ENCODE data around the gene CAVIN1.
A peak's percentile ranks its signal among the peaks of the same experiment; 100 is the strongest.
"Not testable (repeated sequence)": the region's sequence is repeated elsewhere in the genome, so short reads cannot be mapped to it uniquely, and the experiment has no call there.

Gene CAVIN1, protein sequence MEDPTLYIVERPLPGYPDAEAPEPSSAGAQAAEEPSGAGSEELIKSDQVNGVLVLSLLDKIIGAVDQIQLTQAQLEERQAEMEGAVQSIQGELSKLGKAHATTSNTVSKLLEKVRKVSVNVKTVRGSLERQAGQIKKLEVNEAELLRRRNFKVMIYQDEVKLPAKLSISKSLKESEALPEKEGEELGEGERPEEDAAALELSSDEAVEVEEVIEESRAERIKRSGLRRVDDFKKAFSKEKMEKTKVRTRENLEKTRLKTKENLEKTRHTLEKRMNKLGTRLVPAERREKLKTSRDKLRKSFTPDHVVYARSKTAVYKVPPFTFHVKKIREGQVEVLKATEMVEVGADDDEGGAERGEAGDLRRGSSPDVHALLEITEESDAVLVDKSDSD

DNA sequence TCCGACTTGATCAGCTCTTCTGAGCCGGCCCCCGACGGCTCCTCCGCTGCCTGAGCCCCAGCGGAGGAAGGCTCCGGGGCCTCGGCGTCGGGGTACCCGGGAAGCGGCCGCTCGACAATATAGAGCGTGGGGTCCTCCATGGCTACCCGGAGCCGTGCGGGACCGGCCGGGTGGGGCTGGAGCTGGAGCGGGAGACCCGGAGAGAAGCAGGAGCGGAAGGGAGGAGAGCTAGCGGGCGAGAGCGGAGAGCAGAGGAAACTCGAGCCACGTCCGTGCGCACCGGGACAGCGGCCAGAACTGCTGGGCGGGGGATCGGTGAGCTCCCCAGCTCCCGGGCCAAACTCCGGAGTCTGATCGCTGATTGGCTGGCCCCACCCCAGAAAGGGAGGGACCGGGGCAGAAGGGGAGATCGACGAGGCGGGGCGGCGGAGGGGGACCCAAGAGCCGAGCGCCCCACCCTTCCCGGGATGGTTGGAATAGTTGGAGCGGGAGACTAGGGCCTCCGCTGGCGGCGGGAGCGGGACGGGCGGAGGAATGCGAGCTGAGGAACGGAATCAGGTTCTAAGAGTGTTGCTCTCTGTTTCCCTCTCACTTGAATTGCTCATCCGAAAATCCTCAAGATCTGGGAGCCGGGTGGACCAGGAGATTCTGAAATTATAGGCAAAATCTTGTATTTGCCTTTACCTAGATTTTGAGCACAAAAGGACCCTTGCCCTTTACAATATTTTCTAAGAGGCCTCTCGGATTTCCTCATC is at the start of gene CAVIN1:
TSS of gene CAVIN1 (minus strand) at position 299 of the 755 bp plus-strand sequence. CDS start at position 140, 159 bp downstream.
- DNase-seq = peak; percentile 99

DNA sequence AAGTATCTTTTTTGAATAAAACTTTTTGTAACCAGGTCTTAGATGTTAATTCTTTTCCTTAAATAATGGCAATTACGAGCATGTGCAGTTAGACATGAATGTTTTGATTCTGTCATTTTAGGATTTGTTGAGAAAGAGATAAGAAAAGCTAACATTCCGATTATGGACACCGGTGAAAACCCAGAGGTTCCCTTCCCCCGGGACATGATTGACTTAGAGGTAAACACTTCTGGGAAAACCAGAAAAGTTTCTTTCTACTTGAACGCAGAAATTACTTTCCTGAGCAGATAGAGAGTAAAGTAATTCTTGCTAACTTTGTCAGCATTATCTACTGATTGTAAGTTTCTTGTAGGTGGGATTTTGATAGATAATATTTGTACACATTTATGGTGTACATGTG is 44.8 kb upstream of the CAVIN1 start:
- no peak for DNase-seq

DNA sequence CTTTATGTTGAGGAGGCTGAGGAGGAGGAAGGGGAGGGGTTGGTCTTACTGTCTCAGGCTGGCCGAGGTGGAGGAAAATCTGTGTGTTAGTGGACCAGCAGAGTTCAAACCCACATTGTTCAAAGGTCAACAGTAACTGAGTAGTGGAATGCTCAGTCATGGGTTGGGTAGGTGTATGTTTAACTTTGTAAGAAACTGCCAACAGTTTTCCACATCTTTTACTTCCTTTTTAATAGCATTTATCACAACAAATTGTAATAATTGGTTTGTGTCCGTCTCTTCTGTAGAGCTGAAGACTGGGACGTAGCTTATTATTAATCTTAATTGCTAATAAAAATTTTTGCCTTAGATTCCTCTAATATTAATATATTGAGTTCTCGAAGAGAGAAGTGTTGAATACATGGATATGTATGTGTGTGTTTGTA is 40.9 kb upstream of the CAVIN1 start:
- DNase-seq = no peak

DNA sequence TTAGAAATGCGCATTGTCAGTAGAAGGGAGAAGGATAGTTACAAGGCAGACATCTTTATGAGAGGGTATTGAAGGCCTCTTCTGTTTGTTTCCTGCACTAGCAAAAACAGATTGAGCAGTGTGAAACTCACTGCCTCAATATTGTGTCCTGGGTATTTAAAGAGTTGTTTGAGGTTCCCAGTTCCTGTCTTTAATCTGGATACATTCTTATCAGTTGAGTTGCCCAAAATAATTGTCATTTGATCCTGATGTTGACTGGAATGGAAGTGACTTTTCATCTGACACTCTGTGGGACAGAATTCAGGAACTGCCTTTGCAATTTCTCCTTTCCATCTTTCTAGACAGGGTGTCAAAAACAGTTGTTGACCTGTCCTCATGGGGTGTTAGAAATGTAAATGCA is 37.3 kb upstream of the CAVIN1 start:
- DNase-seq = no peak

DNA sequence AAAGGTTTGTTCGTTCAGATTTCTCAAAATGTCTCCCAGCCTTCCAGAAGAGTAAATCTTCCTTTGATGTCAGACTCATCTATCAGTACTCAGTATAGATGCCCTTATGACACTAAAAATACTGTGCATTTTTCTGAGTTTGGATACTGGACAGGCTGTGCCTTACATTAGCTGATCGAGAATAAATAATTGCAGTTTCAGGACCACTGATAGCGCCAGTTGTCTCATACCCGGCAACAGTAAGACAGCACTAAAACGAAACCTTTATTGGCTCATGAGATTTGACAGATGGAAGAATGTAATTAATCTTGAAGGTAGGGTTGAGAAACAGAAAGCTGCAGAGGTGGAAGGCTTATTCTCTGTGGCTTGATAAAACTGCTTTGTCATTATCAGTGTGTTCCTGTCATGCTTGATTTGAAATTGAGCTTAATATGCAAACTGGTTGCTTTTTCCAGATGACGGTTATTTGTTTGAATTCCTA is 36.8 kb upstream of the CAVIN1 start:
- DNase-seq = peak; percentile 59

DNA sequence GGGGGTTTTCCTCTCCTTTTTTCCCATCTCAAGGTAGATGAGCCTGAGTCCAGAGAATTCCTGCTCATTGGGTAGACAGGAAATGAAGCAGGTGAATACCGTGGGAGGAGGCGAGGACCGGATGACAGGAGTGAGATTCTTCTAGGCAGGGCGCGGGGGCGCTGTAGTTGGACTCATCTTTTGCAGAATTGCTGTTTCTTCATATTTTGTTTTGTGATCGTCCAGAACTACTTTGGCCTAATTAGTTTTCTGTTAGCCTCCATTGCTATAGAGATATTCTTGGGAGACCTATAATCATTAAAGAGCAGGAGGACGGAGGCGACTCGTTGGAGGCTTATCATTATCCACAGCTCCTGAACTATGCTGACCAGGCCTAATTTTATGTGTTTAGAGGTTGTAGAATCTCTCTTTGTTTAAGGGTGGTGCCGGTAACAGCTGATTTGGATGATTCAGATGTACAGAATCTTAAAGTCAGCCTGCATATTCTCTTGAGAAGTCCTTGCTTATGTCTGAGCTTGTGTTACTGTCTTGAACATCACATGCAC is 36.3 kb upstream of the CAVIN1 start:
- peak; percentile 39 for DNase-seq

DNA sequence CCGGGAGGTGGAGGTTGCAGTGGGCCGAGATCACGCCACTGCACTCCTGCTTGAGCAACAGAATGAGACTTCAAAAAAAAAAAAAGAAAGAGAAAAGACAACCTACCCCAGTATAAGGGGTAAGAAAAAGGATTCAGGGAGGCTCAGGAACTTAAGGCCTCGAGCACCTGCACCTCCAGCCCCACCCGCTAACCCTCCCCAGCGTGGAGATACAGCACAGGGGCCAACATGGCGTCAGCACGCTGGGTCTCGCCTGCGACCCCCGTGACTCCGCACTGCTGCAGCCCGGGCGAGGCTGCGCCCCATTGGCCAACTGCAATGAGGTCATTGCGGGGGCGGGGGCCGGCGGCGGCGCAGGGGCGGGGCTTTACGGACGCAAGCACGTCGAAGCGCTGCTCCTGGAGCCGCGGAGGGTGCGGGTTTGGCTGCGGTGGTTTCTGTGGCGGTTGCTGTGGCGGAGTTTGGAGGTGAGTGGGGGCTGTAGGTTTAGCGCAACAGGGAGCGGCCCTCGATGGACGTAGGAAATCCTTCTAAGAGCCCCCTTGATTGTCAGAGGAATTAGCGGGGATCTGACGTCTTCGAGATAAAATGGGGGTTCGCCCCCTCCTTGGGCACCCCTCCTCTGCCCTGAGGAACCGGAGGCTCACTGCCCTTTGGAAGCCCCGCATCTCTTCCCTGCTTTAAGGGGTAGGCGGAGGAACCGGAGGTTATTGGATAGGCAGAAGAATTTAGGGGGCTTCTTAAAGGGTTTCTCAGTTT is 35.6 kb upstream of the CAVIN1 start, which contains the start of gene ATP6V0A1:
TSS of gene ATP6V0A1 (plus strand) at position 382 of the 759 bp plus-strand sequence. CDS start 2,017 bp downstream, outside the sequence.
- DNase-seq = peak; percentile 80

DNA sequence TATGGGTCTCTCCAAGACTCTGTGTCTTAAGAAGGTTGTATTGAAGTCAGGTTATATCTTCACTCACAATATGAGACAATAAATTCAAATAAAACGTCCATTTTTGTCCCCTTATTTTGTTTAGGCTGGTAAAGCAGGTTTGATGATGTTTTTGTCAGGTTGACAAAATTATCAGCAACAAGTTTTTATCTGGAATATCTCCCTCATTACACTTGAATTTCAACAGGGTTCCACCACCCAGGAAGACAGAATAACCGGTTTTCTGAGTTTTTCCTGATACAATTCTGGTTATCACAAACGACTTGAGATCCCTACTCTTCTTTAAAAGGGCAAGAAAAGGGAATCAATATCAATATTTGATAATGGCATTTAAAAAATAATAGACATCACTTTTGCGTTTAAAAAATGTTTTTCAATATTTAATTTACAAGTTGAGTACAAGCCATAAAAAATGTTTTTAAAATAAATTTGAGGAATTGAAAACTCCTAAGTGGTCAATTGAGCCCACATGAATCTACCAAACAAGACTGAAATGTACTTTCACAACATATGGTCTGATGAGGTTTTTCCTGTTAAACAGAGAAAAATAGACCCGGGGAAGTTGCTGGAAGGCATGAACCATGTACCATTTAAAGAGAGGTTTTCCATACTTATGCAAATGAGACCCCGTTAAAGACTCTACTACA is 34.2 kb upstream of the CAVIN1 start:
- DNase-seq = peak; percentile 11

DNA sequence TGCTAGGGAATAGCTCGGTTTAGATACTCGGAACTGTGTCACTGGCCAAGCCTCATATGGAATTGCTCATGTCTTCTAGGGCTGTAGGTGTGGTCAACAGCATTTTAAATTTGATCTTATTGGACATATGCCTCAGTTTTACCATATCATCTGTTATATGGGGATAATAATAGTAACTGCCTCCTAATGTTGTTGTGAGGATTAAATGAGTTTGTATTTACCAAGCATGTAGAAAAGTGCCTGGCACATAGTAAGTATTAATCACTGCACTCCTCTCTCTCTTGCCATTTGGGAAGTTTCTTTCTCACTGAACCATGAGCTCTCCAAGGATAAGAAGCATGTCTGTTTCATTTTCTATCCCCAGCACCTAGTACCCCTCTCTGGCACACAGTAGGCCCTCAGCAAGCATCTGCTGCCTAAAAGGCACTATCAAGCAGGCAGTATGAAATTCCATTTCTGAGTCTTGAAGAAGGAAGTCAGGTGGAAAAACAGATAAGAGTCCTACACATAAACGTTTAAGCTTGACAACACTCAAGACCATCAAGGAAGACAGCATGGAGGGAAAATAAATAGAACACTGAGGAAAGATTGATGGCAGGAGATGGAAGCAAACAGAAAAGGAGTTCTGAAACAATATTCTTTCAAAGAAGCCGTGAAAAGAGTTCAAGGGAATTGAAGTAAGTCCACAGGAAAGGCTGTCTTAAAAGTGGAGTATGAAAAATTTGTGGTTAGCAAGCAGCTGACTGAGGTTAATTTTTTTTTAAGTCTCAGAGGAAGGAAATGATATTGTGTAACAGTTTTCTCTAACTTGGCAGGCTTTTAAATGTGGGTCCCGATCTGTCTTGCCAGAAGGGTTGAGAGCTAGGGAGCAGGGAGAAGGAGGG is 33.4 kb upstream of the CAVIN1 start:
- peak; percentile 85 for DNase-seq

DNA sequence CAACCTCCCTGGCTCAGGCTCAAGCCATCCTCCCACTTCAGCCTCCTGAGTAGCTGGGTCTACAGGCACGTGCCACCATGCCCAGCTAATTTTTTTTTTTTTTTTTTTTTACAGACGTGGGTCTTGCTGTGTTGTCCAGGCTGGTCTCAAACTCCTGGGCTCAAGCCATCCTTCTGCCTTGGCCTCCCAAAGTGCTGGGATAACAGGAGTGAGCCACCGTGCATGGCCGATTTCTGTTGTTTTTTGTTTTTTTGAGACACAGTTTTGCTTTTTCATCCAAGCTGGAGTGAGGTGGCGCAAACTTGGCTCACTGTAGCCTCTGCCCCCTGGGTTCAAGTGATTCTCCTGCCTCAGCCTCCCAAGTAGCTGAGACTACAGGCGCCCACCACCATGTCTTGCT is 31.9 kb upstream of the CAVIN1 start:
- not testable (repeated sequence) for DNase-seq

DNA sequence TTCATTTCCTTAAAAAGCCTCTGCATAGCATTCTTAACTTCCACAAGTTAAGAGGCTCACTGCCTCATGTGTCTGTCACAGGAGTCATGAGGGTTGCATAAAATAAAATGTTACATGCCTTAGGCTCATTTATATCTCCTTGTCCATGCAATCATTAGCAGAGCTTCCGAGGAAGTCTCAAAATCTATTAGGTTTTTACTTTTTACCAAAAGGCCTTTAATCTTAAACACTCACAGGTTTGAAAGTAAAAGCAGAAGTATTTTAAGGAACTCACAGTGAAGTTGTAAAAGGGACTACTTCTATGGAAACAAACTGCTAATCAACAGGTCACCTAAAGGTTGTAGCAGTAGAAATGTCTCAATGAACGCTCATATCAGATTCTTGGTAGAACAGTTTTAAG is 30.4 kb upstream of the CAVIN1 start:
- no peak for DNase-seq

DNA sequence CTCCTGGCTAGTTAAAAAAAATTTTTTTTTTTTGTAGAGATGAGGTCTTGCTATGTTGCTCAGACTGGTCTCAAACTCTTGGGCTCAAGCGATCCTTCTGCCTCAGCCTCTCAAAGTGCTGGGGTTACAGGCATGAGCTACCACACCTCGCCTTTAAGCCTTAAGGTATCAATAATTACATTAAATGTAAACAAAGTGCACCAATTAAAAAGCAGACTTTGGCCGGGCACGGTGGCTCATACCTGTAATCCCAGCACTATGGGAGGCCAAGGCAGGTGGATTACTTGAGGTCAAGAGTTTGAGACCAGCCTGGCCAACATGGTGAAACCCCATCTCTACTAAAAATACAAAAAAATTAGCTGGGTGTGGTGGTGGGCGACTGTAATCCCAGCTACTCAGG is 28.2 kb upstream of the CAVIN1 start:
- DNase-seq = not testable (repeated sequence)

DNA sequence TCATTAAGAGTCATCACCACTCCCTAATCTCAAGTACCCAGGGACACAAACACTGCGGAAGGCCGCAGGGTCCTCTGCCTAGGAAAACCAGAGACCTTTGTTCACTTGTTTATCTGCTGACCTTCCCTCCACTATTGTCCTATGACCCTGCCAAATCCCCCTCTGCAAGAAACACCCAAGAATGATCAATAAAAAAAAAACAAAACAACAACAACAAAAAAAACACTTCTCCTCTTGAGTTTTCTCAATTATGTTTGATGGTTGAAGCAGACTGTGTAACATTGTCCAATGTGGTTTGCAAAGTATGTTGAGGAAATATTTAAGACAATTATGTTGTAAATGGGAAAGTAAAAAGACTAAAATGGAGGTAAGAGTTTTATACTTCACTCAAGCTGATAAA is 26.8 kb upstream of the CAVIN1 start:
- DNase-seq = not testable (repeated sequence)

DNA sequence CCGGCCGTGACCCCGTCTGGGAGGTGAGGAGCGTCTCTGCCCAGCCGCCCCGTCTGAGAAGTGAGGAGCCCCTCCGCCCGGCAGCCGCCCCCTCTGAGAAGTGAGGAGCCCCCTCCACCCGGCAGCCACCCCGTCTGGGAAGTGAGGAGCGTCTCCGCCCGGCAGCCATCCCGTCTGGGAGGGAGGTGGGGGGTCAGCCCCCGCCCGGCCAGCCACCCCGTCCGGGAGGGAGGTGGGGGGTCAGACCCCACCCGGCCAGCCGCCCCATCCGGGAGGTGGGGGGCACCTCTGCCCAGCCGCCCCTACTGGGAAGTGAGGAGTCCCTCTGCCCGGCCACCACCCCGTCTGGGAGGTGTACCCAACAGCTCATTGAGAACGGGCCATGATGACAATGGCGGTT is 26.1 kb upstream of the CAVIN1 start:
- not testable (repeated sequence) for DNase-seq

DNA sequence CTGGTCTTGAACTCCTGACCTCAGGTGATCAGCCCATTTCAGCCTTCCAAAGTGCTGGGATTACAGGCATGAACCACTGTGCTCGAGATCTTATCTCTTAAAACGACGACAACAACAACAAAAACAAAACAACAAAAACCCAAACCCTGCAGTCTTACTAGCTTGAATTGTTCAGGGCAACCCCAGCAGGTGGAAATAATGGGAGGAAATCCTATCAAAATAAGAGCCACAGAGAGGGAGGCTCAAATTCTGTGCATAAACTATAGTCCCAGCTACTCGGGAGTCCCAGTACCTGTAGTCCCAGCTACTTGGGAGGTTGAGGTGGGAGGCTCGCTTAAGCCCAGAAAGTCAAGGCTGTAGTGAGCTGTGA is 19.1 kb upstream of the CAVIN1 start:
- DNase-seq = no peak

DNA sequence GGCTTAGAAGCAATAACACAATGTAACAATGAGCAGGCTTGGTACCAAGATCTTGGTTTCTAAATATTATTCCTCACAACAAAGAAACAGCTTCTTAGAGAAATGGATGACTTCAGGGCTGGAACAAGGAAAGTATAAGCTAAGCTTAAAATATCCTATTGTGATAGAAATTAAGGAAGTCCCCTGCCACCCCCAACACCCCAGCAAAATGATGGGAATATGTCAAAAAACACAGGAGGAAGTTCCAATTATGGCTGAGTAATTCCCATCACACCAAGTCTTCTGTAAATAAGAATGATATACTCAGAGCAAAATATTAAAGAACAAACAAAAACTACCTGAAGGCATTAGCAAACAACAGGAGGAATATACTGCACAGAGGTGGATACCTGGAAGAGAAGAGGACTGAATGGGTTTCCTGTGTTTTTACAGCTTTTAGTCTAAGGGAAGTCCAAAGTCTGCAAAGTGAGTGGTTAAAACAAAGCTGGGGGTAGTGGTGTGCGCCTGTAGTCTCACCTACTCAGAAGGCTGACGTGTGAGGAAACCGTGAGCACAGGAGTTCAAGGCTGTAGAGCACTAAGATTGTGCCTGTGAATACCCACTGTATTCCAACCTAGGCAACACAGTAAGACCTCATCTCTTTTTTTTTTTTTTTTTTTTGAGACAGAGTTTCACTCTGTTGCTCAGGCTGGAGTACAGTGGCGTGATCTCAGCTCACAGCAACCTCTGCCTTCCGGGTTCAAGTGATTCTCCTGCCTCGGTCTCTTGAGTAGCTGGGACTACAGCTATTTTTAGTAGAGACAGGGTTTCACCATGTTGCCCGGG is 18.5 kb upstream of the CAVIN1 start:
- no peak for DNase-seq

DNA sequence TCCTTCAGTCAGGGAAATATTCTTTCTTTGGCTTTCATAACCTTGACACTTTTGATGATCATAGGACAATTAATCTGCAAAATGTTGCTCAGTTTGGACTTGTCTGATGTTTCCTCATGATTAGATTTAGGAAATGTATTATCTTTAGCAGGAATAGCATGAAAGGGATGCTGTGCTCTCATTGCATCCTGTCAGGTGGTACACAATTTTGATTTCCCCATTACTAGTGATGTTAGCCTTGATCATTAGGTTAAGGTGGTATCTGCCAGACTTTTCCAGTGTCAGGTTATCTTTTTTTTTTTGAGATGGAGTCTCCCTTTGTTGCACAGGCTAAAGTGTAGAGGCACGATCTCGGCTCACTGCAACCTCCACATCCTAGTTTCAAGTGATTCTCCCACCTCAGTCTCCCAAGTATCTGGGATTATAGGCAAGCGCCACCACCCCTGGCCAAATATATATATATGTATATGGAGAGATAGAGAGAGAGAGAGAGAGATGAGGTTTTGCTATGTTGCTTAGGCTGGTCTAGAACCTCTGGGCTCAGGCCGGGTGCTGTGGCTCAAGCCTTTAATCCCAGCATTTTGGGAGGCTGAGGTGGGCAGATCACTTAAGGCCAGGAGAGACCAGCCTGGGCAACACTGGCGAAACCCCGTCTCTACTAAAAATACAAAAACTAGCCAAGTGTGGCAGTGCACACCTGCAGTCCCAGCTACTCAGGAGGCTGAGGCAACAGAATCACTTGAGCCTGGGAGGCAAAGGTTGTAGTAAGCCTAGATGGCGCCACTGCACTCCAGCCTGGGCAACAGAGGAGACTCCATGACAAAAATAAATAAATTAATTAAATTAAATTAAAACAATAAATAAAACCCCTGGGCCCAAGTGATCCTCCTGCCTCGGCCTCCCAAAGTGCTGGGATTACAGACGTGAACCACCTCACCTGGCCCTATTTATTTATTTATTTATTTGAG is 15.8 kb upstream of the CAVIN1 start:
- DNase-seq = no peak

DNA sequence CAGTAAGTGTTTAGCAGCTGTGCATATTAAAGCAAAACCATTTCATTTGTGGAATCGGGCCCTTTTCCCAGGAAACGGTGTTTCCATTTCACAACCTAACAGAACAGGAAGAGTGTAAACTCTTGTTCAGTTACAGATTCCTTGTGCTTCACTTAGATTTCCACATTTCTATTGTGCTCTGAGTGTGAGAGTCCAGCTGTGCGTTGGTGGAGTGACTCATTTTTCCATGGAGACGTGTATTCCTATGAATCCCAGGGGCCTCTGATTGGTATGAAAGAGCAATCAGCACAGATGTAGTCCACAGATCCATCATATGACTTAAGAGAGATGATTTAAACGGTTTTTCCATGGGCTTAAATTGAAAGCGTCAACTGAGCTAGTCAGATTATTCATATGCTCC is 13.3 kb upstream of the CAVIN1 start:
- peak; percentile 99 for DNase-seq

DNA sequence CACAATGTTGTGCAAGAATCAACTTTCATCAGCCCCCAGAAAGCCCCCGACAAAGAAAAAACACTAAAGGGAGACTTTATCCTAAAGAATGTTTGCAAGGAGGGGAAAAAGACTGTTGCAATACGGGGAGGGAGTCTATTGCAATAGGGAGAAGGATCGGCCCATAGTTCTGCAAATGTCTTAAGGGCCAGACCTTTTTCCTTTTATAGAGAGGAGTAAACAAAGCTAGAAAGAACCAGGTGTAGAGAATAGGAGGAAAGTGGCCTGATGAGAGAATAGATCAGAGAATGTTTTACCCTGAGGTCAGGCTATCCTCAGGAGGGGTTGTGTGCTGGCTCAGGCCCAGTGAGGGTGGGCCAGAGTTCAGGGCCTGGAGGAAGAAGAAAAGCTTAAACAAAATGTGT is 8.7 kb upstream of the CAVIN1 start:
- DNase-seq = peak; percentile 44

Measured in fibroblast of upper back skin (primary cell).